Immature natural killer cell (primary cell): ENCODE data around the gene TCFL5. TPM values are rescaled to one million over a fixed set of nuclear protein-coding genes. Genes with fewer than 3 reads are reported as not detected.

ENCODE experiments used
- DNase-seq, 3 donors: peaks; one replicate each; pipeline ENCODE4 v3.0.0; 2022; ENCODE audit warnings: mixed read lengths in 1 of 3
- H3K27ac Mint-ChIP-seq, 6 donors: one replicate each; pipeline ENCODE4 v1.8.0; 2020; ENCODE audit warnings: mixed read lengths in 6 of 6, mild to moderate bottlenecking in 5 of 6, inconsistent platforms in 4 of 6, moderate library complexity in 3 of 6
- H3K27me3 Mint-ChIP-seq, 3 donors: one replicate each; pipeline ENCODE4 v1.8.0; 2020 to 2021; ENCODE audit warnings: low read depth in 3 of 3, mild to moderate bottlenecking in 3 of 3, mixed read lengths in 3 of 3, moderate library complexity in 3 of 3, inconsistent platforms in 1 of 3
- H3K36me3 Mint-ChIP-seq, 3 donors: one replicate each; pipeline ENCODE4 v1.8.0; 2020; ENCODE audit warnings: mixed read lengths in 3 of 3, inconsistent platforms in 2 of 3, mild to moderate bottlenecking in 2 of 3
- H3K4me1 Mint-ChIP-seq, 2 donors: one replicate each; pipeline ENCODE4 v1.8.0; 2020; ENCODE audit warnings: inconsistent platforms in 2 of 2, mild to moderate bottlenecking in 2 of 2, mixed read lengths in 2 of 2, moderate library complexity in 1 of 2
- H3K4me3 Mint-ChIP-seq, 5 donors: one replicate each; pipeline ENCODE4 v1.8.0; 2020; ENCODE audit warnings: mild to moderate bottlenecking in 5 of 5, mixed read lengths in 5 of 5, inconsistent platforms in 3 of 5, moderate library complexity in 3 of 5
- H3K9me3 Mint-ChIP-seq, 6 donors: one replicate each; pipeline ENCODE4 v1.8.0; 2020; ENCODE audit warnings: mild to moderate bottlenecking in 6 of 6, mixed read lengths in 6 of 6, inconsistent platforms in 4 of 6, moderate library complexity in 3 of 6
- polyA plus RNA-seq, 3 donors: library from polyadenylated mRNA; unstranded; fragments of 300-500 nt; fragmentation: Illumina TruSeq; gene quantifications; one replicate each; pipeline ENCODE4 v1.2.3, GENCODE V29; 2021

The TCFL5 gene
- polyA plus RNA-seq, 3 donors from 2014 or later: 0.63 to 2.1 (median 1.1) TPM

- H3K9me3 Mint-ChIP-seq: no peaks in the 10 kb centered on the region
- H3K27ac Mint-ChIP-seq: no peak overlapping the region
- DNase-seq: no peak
- peaks cover 1 to 2% (median 2%) of the 10 kb centered on the region in 3 donors for H3K27me3 Mint-ChIP-seq
- no peaks in the 10 kb centered on the region for H3K36me3 Mint-ChIP-seq
- no peaks in the 10 kb centered on the region for H3K4me1 Mint-ChIP-seq
- H3K4me3 Mint-ChIP-seq: no peak overlapping the region
These were observed 40.5 kb downstream of the TCFL5 start for GRCh38 chr20:62820962-62821725.

DNA sequence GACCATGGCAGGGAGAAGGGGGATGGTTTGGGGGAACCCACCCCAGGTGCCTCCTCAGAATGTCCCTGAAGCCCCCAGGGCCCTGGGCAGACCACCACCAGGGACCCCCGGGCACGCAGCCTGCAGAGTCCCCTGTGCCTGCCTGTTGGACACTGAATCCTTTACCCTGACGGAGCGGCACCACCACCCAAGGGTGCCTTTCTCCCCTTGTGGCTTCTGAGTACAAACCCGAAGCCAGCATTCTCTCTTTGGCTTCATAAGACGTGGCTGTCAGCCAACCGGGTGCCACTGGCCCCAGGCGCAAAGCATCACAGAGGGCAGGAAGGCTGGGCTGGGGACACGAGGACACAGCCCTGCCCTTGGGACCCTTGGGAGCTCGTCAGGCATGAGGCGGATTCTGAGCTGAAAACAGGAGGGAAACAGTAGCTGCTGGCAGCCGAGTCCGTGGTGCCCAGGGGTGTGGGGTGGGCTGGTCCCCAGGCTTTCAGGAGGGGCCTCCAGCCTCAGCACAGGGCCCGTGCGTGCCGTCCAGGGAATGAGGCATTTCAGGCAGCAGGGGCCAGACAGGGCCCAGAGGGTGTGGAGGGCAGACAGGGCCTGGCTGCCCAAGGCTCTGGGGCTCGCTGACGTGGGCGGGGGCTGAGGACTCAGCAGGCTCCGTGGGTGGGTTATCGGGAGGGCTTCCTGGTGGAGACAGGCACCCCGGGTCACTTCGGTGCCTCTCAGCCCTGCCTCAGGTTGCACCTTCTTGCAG is 41.2 kb downstream of the TCFL5 start:
- H3K27ac Mint-ChIP-seq: no peak overlapping the region
- DNase-seq: no peak
- H3K36me3 Mint-ChIP-seq: no peaks in the 10 kb centered on the region
- no peak overlapping the region for H3K4me3 Mint-ChIP-seq
- H3K4me1 Mint-ChIP-seq: peaks cover 0 to 5% of the 10 kb centered on the region in 2 donors
- H3K9me3 Mint-ChIP-seq: no peaks in the 10 kb centered on the region
- H3K27me3 Mint-ChIP-seq: peaks cover 2 to 7% (median 6%) of the 10 kb centered on the region in 3 donors

GRCh38 chr20:62819494-62820174 is 42.0 kb downstream of the TCFL5 start:
- Mint-ChIP-seq H3K36me3 (no peaks in the 10 kb centered on the region), H3K4me1 (peaks cover 0 to 6% of the 10 kb centered on the region in 2 donors), H3K9me3 (no peaks in the 10 kb centered on the region), H3K27me3 (peaks cover 2 to 13% (median 11%) of the 10 kb centered on the region in 3 donors), H3K27ac (no peak overlapping the region), H3K4me3 (no peak overlapping the region)
- no peak for DNase-seq

- DNase-seq: no peak
- H3K4me1 Mint-ChIP-seq: peaks cover 0 to 6% of the 10 kb centered on the region in 2 donors
- H3K27me3 Mint-ChIP-seq: peaks cover 2 to 13% (median 11%) of the 10 kb centered on the region in 3 donors
- H3K4me3 Mint-ChIP-seq: no peak overlapping the region
- no peaks in the 10 kb centered on the region for H3K9me3 Mint-ChIP-seq
- H3K27ac Mint-ChIP-seq: no peak overlapping the region
- H3K36me3 Mint-ChIP-seq: no peaks in the 10 kb centered on the region
These were observed 42.8 kb downstream of the TCFL5 start for GRCh38 chr20:62818592-62819493.

DNA sequence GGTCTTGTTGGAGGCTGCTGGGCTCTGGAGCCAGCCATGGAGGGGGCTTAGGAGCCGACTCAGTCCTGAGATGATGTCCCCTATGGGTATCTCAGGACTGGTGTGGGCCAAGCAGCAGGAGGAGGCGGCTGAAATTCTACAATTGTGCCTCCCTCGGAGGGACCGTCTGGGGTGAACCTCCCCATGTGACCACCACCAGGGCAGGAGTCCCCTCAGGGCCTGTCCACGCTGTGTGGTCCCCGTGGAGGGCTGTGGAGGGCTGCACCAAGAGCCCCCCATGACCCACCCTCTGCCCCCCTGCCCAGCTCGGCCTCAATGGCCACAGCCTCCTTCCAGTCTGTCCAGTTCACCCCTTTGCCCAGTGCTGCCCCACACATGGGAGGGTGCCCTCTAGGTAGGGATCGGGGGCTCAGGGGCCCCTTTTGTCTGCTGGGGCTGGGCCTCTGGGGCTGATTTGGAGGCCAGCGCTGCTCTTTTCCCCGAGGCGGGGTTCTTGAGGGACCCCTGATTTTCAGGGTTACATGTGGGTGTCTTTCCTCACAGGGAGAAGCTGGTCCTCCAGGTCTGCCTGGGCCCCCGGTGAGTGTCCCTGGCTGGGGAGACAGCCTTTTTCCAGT is 43.5 kb downstream of the TCFL5 start:
- H3K9me3 Mint-ChIP-seq: no peaks in the 10 kb centered on the region
- peaks cover 0 to 6% of the 10 kb centered on the region in 2 donors for H3K4me1 Mint-ChIP-seq
- no peak overlapping the region for H3K27ac Mint-ChIP-seq

DNA sequence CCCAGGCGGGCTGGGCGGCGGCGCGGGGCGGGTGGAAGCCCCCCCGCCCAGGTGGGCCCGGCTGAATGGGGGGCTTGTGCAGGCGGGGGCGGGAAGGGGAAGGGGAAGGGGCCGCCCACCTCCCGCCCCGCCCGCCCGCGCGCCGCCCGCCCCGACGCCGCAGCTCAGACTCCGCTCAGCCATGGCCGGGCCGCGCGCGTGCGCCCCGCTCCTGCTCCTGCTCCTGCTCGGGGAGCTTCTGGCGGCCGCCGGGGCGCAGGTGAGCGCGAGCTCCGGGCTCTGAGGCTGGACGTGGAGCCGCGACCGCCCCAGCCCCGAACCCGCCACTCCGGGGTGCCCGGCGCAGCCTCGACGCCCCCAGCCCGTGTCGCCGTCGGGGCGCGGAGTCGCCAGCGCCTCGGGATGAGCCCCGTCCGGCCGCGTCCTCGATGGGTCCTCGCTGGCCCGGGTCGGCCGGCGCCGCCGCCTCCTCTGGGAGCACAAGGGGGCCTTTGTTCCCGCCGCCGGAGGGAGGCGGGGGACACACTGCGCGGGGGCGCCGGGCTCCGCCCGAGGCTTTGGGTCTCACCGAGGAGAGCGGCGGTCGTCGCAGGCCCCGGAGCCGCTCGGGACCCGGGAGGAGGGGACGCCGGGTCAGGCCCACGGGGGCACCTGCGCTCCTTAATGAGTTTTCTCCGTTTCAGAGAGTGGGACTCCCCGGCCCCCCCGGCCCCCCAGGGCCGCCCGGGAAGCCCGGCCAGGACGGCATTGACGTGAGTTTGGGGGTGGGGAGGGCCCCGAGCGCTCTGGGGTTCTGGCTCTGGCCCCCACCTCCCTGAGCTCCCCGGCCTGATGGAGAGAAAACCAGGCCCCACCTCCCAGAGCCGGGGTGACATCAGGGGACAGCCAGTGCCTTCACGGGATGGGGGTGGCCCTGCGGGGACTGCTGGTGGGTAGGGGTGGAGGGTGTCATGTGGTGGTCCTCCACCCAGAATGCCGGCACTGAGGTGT is 44.4 kb downstream of the TCFL5 start, which contains the start of gene COL9A3:
COL9A3 (plus strand) TSS at position 167 of the 990 bp plus-strand sequence; CDS start at position 182, 15 bp downstream.
- Mint-ChIP-seq H3K27me3 (peaks cover 2 to 13% (median 11%) of the 10 kb centered on the region in 3 donors), H3K36me3 (no peaks in the 10 kb centered on the region), H3K4me1 (peaks cover 0 to 6% of the 10 kb centered on the region in 2 donors), H3K4me3 (peak within 1 kb of the TSS in 3 of 5 donors; percentile 49 to 60 (median 49)), H3K9me3 (no peaks in the 10 kb centered on the region), H3K27ac (no peak within 1 kb of the TSS)
- no peak for DNase-seq

More for the DNA sequence above, 43.5 kb downstream of the TCFL5 start:
- peaks cover 2 to 13% (median 11%) of the 10 kb centered on the region in 3 donors for H3K27me3 Mint-ChIP-seq
- H3K36me3 Mint-ChIP-seq: no peaks in the 10 kb centered on the region
- DNase-seq: no peak
- H3K4me3 Mint-ChIP-seq: no peak overlapping the region

- no peak for DNase-seq
- peak overlapping the region in 3 of 5 donors; percentile 49 to 60 (median 49) for H3K4me3 Mint-ChIP-seq
- peaks cover 3 to 4% (median 3%) of the 10 kb centered on the region in 3 donors for H3K36me3 Mint-ChIP-seq
- peaks cover 0 to 13% (median 11%) of the 10 kb centered on the region in 3 donors for H3K27me3 Mint-ChIP-seq
- peaks cover 0 to 6% of the 10 kb centered on the region in 2 donors for H3K4me1 Mint-ChIP-seq
- H3K27ac Mint-ChIP-seq: no peak overlapping the region
- no peaks in the 10 kb centered on the region for H3K9me3 Mint-ChIP-seq
These were observed 45.4 kb downstream of the TCFL5 start for GRCh38 chr20:62816031-62816883.

- H3K27ac Mint-ChIP-seq: no peak overlapping the region
- peaks cover 3 to 4% (median 3%) of the 10 kb centered on the region in 3 donors for H3K36me3 Mint-ChIP-seq
- H3K9me3 Mint-ChIP-seq: no peaks in the 10 kb centered on the region
- DNase-seq: no peak
- peaks cover 0 to 6% of the 10 kb centered on the region in 2 donors for H3K4me1 Mint-ChIP-seq
- H3K27me3 Mint-ChIP-seq: peaks cover 0 to 13% (median 11%) of the 10 kb centered on the region in 3 donors
- H3K4me3 Mint-ChIP-seq: peak overlapping the region in 2 of 5 donors; percentile 41 to 49
These were observed 46.3 kb downstream of the TCFL5 start for GRCh38 chr20:62815066-62815991.

DNA sequence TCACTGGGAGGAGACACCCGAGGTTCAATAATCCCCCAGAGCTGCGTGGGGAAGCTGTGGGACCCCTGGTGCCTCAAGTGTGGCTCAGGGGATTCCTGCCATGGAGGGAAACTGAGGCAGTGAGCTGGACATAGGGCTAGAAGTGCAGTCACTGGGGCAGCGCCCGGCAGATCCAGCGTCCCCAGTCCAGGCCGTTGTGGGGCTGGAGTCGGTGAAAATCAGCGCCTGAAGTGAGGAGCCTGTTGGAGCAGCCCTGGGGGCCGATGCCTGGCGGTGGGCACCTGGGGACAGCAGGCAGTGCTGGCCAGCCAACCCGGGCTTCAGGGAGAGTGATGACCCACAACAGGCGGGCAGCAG is 46.9 kb downstream of the TCFL5 start:
- no peak for DNase-seq
- peaks cover 3 to 7% (median 3%) of the 10 kb centered on the region in 3 donors for H3K36me3 Mint-ChIP-seq
- H3K4me1 Mint-ChIP-seq: peaks cover 0 to 6% of the 10 kb centered on the region in 2 donors
- no peaks in the 10 kb centered on the region for H3K9me3 Mint-ChIP-seq
- no peak overlapping the region for H3K27ac Mint-ChIP-seq
- peaks cover 0 to 13% (median 11%) of the 10 kb centered on the region in 3 donors for H3K27me3 Mint-ChIP-seq
- no peak overlapping the region for H3K4me3 Mint-ChIP-seq

GRCh38 chr20:62814060-62814708 is 47.4 kb downstream of the TCFL5 start:
- Mint-ChIP-seq H3K9me3 (no peaks in the 10 kb centered on the region), H3K27me3 (peaks cover 0 to 13% (median 11%) of the 10 kb centered on the region in 3 donors), H3K4me1 (peaks cover 0 to 6% of the 10 kb centered on the region in 2 donors), H3K27ac (no peak overlapping the region), H3K4me3 (no peak overlapping the region), H3K36me3 (peaks cover 3 to 9% (median 3%) of the 10 kb centered on the region in 3 donors)
- DNase-seq: no peak
